ENCODE measurements around the gene SLC44A4.

GRCh38 chr6:31861919-31862343 lies 16.9 kb downstream of the SLC44A4 start:
- TF ChIP-seq POLR2AphosphoS5 (IDR thresholded peaks at IDR 0.05; ENCODE audit: borderline replicate concordance, low read depth, low read length): no peak
- no peak for TF ChIP-seq EZH2 (IDR thresholded peaks at IDR 0.05)
